OCI-LY1 (cell line): ENCODE data around the gene GFPT2.

Experiments
- H2AFZ ChIP-seq: fragments of 200-600 bp; sonication (generic), shearing (Covaris generic); 2 replicates; pipeline ENCODE4 v1.6.0; 2014; ENCODE audit warnings: antibody characterized with exemption, mild to moderate bottlenecking, low read length
- H3F3A ChIP-seq: fragments of 200-600 bp; sonication (generic), shearing (Covaris generic); 2 replicates; pipeline ENCODE4 v1.6.0; 2014; ENCODE audit warnings: mild to moderate bottlenecking, antibody characterized with exemption, low read length, moderate library complexity; ENCODE audit not compliant: insufficient read depth
- H3K27ac ChIP-seq: fragments of 200-600 bp; sonication (generic); 2 replicates; pipeline ENCODE4 v1.5.1; 2014; ENCODE audit warnings: low read length, mixed run types, mild to moderate bottlenecking, low read depth; ENCODE audit not compliant: poor library complexity, severe bottlenecking
- H3K27me3 ChIP-seq: fragments of 200-600 bp; sonication (generic); 2 replicates; pipeline ENCODE4 v1.6.0; 2014; ENCODE audit warnings: antibody characterized with exemption, mild to moderate bottlenecking, low read length, moderate library complexity; ENCODE audit not compliant: insufficient read depth
- H3K36me3 ChIP-seq: fragments of 200-600 bp; sonication (generic); 2 replicates; pipeline ENCODE4 v1.6.1; 2014; ENCODE audit warnings: mild to moderate bottlenecking, antibody characterized with exemption, low read length, moderate library complexity, mixed read lengths; ENCODE audit not compliant: insufficient read depth
- H3K4me1 ChIP-seq: fragments of 200-600 bp; sonication (generic); 2 replicates; pipeline ENCODE4 v1.5.1; 2014; ENCODE audit warnings: mild to moderate bottlenecking, low read length, moderate library complexity; ENCODE audit not compliant: insufficient read depth, severe bottlenecking
- H3K4me2 ChIP-seq: fragments of 200-600 bp; sonication (generic), shearing (Covaris generic); 2 replicates; pipeline ENCODE4 v1.6.1; 2014; ENCODE audit warnings: low read length
- H3K4me3 ChIP-seq: fragments of 200-600 bp; sonication (generic); 2 replicates; pipeline ENCODE4 v1.5.1; 2014; ENCODE audit warnings: low read length, low read depth, mild to moderate bottlenecking, mixed read lengths; ENCODE audit not compliant: poor library complexity, severe bottlenecking
- H3K79me2 ChIP-seq: fragments of 200-600 bp; shearing (Covaris generic); 2 replicates; pipeline ENCODE4 v1.6.1; 2016; ENCODE audit warnings: mixed run types, low read length, mixed read lengths; ENCODE audit not compliant: insufficient read depth
- H3K9ac ChIP-seq: fragments of 200-600 bp; sonication (generic), shearing (Covaris generic); 2 replicates; pipeline ENCODE4 v1.6.1; 2014; ENCODE audit warnings: mild to moderate bottlenecking, low read length, mixed read lengths
- H3K9me2 ChIP-seq: fragments of 200-600 bp; sonication (generic), shearing (Covaris generic); 2 replicates; pipeline ENCODE4 v1.6.1; 2014; ENCODE audit warnings: low read depth, mild to moderate bottlenecking, low read length, mixed read lengths
- H3K9me3 ChIP-seq: fragments of 200-600 bp; shearing (Covaris generic); 2 replicates; pipeline ENCODE4 v1.6.1; 2014; ENCODE audit warnings: low read length, mixed read lengths
- H4K20me1 ChIP-seq: fragments of 200-600 bp; sonication (generic), shearing (Covaris generic); 2 replicates; pipeline ENCODE4 v1.6.0; 2016; ENCODE audit warnings: mild to moderate bottlenecking, low read length; ENCODE audit not compliant: insufficient read depth
- CTCF ChIP-seq: fragments of 200-600 bp; sonication (generic), shearing (Covaris generic); IDR thresholded peaks from 2 replicates; pipeline ENCODE4 v1.5.1; 2017; ENCODE audit warnings: mild to moderate bottlenecking, antibody characterized with exemption, low read length, moderate library complexity, mixed read lengths
- EZH2 ChIP-seq: fragments of 200-600 bp; sonication (generic), shearing (Covaris generic); IDR thresholded peaks from 2 replicates; pipeline ENCODE4 v1.8.0; 2017; ENCODE audit warnings: borderline replicate concordance, mixed run types, mild to moderate bottlenecking, antibody characterized with exemption, low read length, moderate library complexity, mixed read lengths

Gene GFPT2

GRCh38 chr5:180271221-180271620 lies 81.9 kb downstream of the GFPT2 start:
- Histone ChIP-seq H3K79me2 (no peaks in the 10 kb centered on the region), H3K9me2 (no peaks in the 10 kb centered on the region), H4K20me1 (no peaks in the 10 kb centered on the region), H3K9me3 (peaks cover 34% of the 10 kb centered on the region), H3K27ac (no peak overlapping the region), H3K4me3 (no peak overlapping the region), H3K4me2 (no peak overlapping the region), H2AFZ (no peak overlapping the region), H3K36me3 (peaks cover 70% of the 10 kb centered on the region), H3F3A (no peaks in the 10 kb centered on the region), H3K27me3 (no peaks in the 10 kb centered on the region), H3K4me1 (no peaks in the 10 kb centered on the region), H3K9ac (no peak overlapping the region)
- TF ChIP-seq EZH2 = no peak
- TF ChIP-seq CTCF = no peak

- no peak overlapping the region for H3K4me2 ChIP-seq
- no peak for TF ChIP-seq CTCF
- no peak for TF ChIP-seq EZH2
- H4K20me1 ChIP-seq = no peaks in the 10 kb centered on the region
- H3K27me3 ChIP-seq = no peaks in the 10 kb centered on the region
- no peaks in the 10 kb centered on the region for H3K79me2 ChIP-seq
- peaks cover 74% of the 10 kb centered on the region for H3K9me3 ChIP-seq
- H3K4me1 ChIP-seq = no peaks in the 10 kb centered on the region
- H2AFZ ChIP-seq = no peak overlapping the region
- no peaks in the 10 kb centered on the region for H3K9me2 ChIP-seq
- H3K27ac ChIP-seq = no peak overlapping the region
- no peaks in the 10 kb centered on the region for H3F3A ChIP-seq
- no peak overlapping the region for H3K9ac ChIP-seq
- peaks cover 78% of the 10 kb centered on the region for H3K36me3 ChIP-seq
- no peak overlapping the region for H3K4me3 ChIP-seq
Measured at GRCh38 chr5:180259260-180259611, 93.9 kb downstream of the GFPT2 start.

GRCh38 chr5:180253036-180253824 lies 99.9 kb downstream of the GFPT2 start:
- H4K20me1 ChIP-seq = no peaks in the 10 kb centered on the region
- no peaks in the 10 kb centered on the region for H3K9me2 ChIP-seq
- no peaks in the 10 kb centered on the region for H3K4me1 ChIP-seq
- no peaks in the 10 kb centered on the region for H3K27me3 ChIP-seq
- H2AFZ ChIP-seq = no peak overlapping the region
- peaks cover 51% of the 10 kb centered on the region for H3K9me3 ChIP-seq
- peaks cover 71% of the 10 kb centered on the region for H3K36me3 ChIP-seq
- no peak overlapping the region for H3K9ac ChIP-seq
- no peaks in the 10 kb centered on the region for H3F3A ChIP-seq
- H3K4me2 ChIP-seq = no peak overlapping the region
- TF ChIP-seq CTCF = no peak
- no peak for TF ChIP-seq EZH2
- H3K4me3 ChIP-seq = no peak overlapping the region
- H3K79me2 ChIP-seq = no peaks in the 10 kb centered on the region
- H3K27ac ChIP-seq = no peak overlapping the region
